ENCODE data around the gene SNCB.
A peak's percentile ranks its signal among the peaks of the same experiment; 100 is the strongest.

The SNCB gene

GRCh38 chr5:176588297-176588696 is 42.0 kb downstream of the SNCB start:
- no peak overlapping the region for H3K4me3 ChIP-seq (ENCODE audit: low read depth, low read length)
- no peak for DNase-seq (ENCODE audit: low read depth)
- no peak for TF ChIP-seq CTCF (IDR thresholded peaks at IDR 0.05; ENCODE audit: insufficient read depth, low read depth, low read length, missing control alignments)

GRCh38 chr5:176587398-176587797 is 42.9 kb downstream of the SNCB start:
- no peak for TF ChIP-seq CTCF (IDR thresholded peaks at IDR 0.05; ENCODE audit: insufficient read depth, low read depth, low read length, missing control alignments)
- DNase-seq (ENCODE audit: low read depth), result no peak

GRCh38 chr5:176583076-176583475 is 47.3 kb downstream of the SNCB start:
- DNase-seq (ENCODE audit: low read depth), result no peak
- TF ChIP-seq CTCF (IDR thresholded peaks at IDR 0.05; ENCODE audit: insufficient read depth, low read depth, low read length, missing control alignments), result no peak

More at GRCh38 chr5:176587398-176587797, 42.9 kb downstream of the SNCB start:
- no peak overlapping the region for H3K4me3 ChIP-seq (ENCODE audit: low read depth, low read length)

GRCh38 chr5:176581361-176581760 is 49.0 kb downstream of the SNCB start:
- no peak for TF ChIP-seq CTCF (IDR thresholded peaks at IDR 0.05; ENCODE audit: insufficient read depth, low read depth, low read length, missing control alignments)
- no peak overlapping the region for H3K4me3 ChIP-seq (ENCODE audit: low read depth, low read length)
- DNase-seq (ENCODE audit: low read depth), result no peak

More at GRCh38 chr5:176583076-176583475, 47.3 kb downstream of the SNCB start:
- H3K4me3 ChIP-seq (ENCODE audit: low read depth, low read length), result no peak overlapping the region

GRCh38 chr5:176579323-176579722 is 51.0 kb downstream of the SNCB start:
- H3K4me3 ChIP-seq (ENCODE audit: low read depth, low read length), result no peak overlapping the region
- DNase-seq (ENCODE audit: low read depth), result no peak
- TF ChIP-seq CTCF (IDR thresholded peaks at IDR 0.05; ENCODE audit: insufficient read depth, low read depth, low read length, missing control alignments), result no peak

GRCh38 chr5:176578391-176578808 is 51.9 kb downstream of the SNCB start:
- H3K4me3 ChIP-seq (ENCODE audit: low read depth, low read length), result no peak overlapping the region
- peak; percentile 67 for TF ChIP-seq CTCF (IDR thresholded peaks at IDR 0.05; ENCODE audit: insufficient read depth, low read depth, low read length, missing control alignments)
- DNase-seq (ENCODE audit: low read depth), result peak; percentile 66

Measured in GM12865 (cell line).